AML-193 (cell line): ENCODE measurements around the gene LPP.
"Not testable (repeated sequence)": the region's sequence is repeated elsewhere in the genome, so short reads cannot be mapped to it uniquely, and the experiment has no call there.

Source experiments
- DNase-seq, 2 experiments: peaks; one replicate each; lab custom pipeline; 2025; lab: John Stamatoyannopoulos, UW

Gene LPP

DNA sequence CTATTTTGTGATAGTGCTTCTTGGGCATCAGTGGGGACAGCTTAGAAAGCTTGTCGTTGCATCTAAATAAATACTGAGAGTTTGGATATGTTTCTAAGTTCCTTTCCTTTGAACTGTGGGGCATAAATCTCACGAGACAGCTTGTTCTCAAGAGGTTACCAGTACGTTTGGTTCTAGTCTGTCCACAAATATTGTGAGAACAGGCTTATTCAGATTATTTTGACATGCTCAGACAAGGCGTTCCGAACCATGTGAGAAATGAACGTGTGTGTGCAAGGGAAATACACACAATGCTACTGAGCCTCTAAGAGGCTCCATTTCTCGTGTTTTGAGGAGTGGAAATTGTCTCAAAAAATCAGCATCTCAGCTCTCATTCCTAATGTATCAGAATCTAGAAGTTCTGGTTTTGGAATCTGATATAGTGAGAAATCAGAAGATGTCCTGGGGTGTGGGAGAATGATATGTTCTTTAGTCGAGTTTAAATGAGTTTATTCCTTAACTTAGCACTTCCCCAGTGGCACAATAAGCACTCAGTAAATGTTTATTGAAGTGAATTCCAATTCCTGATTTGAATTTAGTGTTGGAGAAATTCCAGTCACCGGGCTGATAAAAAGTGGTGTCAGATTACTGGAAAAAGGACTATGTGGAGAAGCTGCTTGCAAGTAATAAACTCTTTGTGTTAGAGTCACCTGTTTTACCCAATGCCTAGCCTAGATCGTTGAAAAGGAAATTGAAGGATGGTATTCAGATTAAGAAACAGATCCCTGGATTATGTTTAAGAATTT, 481.5 kb downstream of the LPP start:
- DNase-seq: no peak

DNA sequence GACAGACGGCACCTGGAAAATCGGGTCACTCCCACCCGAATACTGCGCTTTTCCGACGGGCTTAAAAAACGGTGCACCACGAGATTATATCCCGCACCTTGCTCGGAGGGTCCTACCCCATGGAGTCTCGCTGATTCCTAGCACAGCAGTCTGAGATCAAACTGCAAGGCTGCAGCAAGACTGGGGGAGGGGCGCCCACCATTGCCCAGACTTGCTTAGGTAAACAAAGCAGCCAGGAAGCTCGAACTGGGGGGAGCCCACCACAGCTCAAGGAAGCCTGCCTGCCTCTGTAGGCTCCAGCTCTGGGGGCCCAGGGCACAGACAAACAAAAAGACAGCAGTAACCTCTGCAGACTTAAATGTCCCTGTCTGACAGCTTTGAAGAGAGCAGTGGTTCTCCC, 482.3 kb downstream of the LPP start:
- not testable (repeated sequence) for DNase-seq

DNA sequence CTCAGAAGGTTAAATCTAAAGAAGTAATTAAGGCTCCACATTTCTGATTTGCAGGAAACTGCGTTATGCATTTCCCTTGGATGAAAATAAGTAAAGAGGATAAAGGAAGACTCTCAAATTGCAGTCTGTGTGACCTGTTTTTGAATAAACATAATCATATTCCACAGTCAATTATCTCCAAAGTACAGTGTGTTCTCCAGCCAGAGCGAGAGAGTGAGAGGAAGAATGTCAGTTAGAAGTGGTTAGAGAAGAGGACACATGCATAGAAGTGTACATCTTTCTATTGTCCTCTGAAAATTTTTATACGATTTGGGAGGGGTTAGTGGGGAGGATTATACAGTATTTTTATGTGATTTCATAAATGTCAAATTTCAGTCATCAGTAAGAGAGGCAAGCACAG, 487.1 kb downstream of the LPP start:
- no peak for DNase-seq

DNA sequence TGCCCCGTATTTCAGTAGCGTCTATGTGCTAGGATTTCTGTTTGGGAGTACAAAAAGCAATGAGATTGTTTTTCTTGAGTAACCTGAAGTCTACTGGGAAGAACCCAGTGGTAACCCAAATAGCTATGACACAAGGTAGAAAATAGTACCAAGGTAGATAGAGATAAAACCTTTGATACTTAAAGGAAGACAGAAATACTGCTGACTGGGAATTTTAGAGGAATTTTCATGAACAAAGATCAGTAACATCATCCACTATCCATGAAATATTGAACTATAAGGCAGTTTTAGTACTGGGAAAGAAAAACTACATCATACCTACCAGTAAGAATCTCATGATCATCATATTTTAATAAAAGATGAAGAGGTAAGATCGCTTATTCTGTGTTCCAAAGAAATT, 489.8 kb downstream of the LPP start:
- DNase-seq: no peak

DNA sequence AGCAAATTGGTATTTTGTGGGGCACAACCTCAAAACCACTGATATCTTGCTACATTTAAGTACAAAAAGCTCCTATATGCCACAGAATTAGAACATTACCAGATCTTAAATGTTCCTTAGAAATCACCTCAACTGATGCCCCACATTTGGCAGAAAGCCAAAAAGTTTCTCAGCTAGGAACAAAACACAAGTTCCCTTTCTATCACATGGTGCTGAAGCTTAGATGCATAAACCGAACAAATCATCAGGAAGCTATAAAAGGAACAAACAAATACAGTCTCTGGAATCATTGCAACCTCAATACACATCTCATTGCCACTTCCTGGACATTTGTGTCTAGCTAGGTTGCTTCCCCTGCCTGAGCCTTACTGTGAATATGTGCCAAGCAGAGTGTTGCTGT, 492.6 kb downstream of the LPP start:
- DNase-seq: peak in 1 of 2 experiments; percentile 14

DNA sequence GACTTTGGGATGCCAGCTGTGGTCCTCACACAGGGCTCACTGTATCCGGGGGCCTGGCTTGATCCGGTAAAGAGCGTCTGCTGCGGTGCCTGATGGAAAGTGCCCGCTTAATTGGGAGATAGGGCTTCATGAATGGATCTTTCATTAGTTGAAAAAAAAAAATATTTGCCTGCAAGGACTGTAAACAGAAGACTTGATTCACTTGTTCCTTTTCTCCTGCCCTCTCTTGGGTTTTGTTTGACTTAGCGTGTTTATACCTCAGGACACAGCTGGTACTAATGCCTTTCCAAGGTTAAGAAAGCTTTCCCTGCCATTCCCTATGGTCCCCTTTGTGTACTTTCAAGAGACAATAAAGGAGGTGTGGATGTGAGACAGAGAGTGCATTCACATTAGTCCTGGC, 493.3 kb downstream of the LPP start:
- no peak for DNase-seq

DNA sequence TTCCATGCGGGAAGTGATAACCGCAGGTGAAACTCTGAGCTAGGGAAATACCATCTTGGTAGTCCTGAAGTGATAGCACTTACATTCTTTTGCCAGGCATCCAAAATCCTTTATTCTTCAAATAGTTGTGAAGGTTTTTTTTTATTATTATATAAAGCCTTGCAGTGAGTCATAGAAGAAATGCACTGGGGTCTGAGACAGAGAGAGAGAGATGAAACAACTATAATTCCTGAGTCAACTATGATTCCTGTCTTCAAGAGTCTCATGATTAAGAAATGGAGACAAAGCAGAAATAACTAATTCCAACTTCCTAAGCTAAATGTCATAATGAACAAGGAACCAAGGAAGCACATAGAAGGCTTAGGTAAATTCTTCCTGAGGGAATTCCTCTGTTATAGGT, 495.6 kb downstream of the LPP start:
- no peak for DNase-seq

DNA sequence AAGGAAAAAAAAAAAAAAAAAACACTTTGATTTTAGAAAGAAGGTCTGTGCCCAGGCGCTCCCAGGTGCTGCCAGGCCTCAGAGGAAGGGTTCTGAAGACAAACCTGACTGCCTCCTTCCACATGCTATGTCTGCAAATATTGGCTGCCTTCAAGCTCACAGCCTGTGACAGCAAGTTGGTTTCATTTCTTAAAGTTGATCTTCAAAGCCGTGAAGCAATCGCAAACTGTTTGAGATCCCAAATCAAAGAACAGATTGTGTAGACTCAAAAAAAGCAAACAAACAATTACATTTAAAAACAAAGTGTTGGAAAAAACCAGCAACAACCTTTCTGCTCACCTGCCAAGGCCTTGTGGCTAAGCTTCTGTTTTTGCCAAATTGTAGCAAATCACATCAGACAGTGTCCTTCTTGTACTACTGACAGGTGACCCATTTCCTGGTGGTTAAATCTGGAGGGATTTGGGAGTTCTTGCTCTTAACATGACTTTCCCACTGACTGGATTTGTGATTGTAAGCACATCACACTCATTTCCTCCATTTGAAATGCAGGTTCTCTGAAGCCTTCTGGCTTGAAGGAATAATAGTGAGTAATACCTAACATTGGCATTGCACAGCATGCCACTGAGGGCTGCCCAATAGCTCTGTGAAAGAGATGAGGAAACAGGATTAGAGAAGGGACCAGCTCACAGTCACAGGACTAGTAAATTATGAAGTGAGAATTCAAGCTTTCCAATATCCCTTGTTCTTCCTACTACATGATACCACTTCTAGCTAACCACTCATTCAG, 502.4 kb downstream of the LPP start:
- peak in 1 of 2 experiments; percentile 9 for DNase-seq

DNA sequence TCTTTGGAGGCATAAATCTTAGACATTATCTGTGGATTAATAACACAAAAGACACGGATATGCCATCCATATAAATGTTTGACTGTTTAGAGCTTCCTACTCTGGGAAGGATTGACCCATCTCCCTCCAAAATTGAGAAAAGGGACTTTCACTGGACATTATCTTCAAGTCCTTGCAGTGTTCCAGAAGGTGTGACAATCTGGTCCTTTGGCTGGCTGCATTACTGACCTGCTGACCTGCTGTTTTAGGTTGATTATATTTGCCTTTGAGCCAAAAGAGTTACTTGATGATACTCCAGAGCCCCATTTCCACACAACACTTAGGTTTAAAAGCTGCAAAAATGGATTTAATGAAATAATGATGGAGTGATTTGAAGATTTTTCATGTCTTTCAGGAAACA, 504.6 kb downstream of the LPP start:
- DNase-seq: no peak

DNA sequence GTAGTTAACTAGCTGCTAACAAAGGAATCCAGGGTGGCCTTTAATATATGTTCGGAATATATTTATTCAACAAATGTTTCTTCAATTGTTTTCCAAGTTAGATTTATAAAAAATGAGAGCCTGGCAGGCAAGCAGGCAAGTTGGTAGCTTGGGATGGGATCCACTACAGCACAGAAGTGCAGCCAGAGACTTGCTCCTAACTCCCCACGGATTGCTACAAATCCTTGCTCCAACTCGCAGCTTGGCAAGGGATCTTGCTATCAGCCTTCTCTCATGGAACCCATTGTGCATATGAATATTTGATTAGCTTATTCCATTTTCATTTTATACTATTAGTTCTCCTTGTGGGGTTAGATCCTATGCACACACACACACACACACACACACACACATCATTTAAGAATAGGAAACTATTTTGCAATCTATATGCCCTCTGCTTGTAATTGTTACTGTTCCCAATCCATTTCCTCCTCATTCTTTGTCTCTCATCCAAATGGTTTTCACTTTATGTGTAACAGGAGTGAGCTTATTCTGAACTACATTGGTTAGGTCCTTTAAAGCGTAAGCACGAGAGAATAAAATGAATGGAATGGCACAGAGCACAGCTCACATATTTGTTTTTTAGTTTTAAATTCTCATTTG, 505.6 kb downstream of the LPP start:
- no peak for DNase-seq

DNA sequence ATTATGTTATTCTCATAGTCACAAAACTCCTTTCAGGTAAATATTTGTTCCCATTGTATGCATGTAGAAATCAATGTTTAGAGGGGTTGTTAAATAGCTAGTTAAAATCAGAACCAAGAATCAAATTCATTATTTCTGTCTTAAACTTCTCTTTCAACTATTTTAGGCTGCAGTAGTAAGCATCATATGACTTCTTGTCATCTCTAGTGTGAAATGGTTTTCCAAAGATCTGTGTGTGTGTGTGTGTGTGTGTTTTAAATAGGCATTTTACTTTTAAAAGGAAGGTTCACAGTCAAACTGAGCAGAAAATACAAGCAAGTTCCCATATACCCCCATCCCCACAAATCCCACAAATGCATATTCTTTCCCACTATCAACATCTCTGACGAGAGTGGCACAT, 506.5 kb downstream of the LPP start:
- DNase-seq: no peak

DNA sequence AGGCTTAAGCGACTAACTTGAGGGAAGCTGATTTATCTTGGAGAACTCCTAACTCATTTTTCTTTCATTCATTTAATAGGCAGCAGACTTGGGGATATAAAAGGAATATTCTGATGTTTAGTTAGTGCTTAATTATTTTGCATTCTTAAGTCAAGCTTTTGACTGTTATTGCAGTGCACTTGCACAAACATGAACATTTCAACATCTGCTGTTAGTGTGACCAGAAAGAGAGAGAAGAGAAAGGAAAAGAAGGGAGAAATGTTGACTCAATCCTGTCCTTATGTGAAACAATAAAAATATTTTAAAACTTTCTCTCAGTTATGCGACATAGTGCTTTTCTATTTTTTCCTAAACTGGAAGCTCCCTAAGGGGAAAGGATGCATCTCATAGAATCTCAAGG, 507.8 kb downstream of the LPP start:
- no peak for DNase-seq

DNA sequence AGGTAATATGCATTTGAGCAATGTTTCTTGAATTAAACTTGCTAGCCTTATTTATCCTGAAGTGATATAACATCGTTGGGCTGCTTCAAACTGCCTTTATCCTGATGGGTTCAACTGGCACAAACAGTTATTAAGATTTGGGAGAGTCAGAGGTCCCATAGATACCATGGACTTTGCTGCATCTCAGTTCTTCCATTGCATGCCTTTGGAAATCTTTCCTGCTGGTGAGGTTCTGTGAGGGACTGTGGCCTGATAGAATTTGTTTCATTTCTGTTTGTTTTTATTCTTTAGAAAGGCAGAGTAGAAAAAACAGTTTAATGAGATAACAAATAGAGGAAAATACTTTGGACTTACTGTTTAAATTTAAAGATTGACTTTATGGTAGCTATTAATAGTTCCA, 508.3 kb downstream of the LPP start:
- DNase-seq: no peak

DNA sequence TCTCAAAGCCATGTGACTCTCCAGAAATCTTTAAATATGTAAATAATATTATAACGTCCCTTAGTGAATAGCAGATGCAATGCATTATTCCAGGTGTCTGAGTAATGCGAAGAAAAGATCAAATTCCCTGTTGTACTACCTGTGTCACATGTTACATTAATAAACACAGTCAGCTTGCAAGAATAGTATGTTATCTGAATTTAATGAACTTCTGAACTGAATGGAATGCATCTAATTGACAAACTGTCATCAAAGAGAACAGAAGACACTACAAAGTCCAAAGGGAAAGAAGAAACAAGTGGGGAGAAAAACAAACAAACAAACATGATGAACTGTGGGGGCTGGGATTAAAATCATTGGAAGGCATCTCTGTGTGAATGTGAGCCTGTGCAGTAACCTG, 508.8 kb downstream of the LPP start:
- no peak for DNase-seq

DNA sequence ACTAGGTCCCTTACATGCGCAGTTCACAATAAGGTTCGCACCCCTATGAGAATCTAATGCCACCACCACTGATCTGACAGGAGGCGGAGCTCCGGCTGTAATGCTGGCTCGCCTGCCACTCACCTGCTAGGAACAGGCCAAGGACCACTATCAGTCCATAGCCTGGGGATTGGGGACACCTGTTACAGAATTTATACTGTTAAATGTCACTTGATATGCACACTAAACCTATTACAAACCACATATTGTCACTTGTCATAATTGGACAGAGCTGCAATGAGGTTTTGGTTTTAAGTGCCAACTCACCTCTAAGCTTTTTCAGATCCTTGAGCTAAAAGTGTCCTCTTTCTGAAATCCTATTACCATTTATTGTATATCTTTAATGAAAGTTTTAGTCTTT, 509.9 kb downstream of the LPP start:
- DNase-seq: no peak

DNA sequence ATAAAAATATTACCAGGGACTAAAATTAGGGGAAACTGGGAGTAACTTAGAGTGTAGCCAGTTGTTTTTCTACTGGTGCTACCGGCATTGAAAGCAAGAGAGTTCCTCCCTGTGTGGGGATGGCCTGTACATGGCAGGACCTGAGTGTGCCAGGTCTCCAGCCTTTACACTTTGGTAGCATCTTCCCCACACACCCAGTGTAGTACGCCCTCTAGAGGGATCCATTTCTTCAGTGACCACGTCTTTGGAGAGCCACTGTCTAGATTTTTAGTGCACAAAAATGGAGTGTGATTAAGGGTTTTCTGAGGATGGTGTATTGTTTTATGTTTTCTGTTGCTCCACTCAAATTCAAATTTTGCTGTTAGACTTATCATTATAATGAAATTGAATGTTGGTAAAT, 510.8 kb downstream of the LPP start:
- peak; percentile 39 for DNase-seq

DNA sequence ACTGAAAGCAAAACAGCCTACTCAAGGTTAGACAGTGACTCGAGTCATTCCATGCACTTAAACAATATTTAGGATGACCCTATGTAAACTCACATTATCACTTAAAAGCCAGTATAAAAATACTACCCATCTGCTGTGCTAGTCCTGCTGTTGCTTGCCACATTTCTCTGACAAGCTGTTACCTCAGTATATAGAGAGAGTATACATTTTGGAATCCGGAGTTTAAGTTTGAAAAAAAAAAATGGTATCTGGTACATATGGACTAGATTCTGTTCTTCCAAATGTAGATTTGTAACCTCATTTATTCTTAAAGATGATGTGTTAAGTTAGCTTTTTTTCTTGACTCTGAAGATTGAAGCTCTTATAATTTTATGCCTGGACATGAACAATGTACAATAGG, 514.0 kb downstream of the LPP start:
- no peak for DNase-seq

DNA sequence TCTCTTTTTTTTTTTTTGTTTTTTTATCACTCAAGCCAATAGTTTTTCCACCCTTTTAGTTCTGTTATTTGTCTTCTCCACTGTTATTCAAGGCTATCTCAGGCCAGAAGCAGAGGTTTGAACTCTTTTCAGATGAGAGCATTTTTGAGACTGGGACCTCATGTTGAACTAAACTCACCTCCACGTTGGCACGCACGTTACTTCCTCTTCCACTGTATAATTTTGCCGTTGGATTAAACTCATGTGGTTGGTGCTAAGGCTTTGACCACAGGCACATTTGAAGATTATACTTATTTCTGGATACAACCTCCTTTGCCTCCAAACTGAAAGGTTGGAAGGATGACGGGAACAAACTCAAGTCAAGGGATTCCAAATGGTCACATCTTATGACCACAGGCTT, 516.5 kb downstream of the LPP start:
- DNase-seq: no peak

DNA sequence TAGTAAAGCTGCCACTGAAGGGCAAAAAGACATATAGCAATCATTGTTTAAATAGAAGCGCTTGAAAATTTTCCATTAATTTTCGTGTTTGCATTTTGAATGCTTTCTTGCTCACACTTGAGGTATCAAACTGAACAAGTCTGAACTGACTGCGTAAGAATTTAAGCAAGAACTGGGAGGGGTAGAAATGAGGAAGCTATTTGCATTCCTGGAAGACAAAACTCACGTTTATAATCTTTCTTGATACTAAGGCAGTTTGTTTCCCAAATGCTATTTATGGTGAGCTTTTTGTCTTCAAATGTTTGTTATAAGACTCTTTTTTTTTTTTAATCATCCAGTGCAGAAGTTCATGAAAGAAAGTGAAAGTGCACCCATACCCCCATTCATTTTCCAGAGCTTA, 518.0 kb downstream of the LPP start:
- DNase-seq: peak; percentile 48 to 49

DNA sequence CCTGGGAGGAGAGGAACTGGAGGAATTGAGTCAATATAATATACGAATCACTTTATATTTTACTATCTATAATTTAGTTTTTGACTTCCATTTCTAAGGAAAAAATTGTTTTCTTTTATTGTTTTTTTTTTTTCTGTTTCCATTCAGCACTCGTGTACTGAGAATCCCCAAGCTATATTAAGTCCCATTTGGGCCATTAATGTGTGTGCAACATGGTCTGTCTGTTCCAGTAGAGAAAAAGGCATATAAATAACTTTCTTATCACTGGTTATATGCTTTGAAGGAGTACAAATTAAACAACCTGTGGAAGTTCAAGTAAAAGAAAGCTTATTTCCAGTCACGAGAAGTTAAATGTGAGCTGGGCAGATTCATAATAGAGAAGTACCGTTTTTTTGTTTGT, 518.9 kb downstream of the LPP start:
- DNase-seq: no peak

DNA sequence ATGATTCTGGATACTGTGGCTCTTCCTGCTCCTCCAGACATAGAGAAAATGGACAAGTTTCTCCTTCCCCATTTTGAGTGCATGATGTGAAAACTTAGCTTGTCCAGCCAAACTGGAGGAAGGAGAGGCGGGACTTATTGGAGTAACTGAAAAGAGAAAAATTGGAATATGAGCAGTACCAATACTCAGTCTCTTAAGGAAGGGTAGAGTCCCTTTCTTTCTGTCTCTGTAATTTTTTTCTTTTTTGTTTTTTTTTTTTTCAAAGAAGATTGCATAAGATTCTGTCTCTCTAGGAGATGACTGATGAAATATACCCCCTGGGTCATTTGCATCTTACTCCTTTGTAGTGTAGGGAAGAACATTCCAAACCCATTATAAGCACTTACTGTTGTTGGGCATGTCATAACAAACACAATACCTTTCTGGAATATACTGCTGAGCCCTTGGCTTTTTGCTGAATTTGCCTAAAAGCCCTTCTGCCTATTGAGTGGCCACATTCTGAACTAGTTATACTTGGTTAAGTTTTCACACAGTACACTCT, 519.8 kb downstream of the LPP start:
- DNase-seq: peak; percentile 55 to 71

DNA sequence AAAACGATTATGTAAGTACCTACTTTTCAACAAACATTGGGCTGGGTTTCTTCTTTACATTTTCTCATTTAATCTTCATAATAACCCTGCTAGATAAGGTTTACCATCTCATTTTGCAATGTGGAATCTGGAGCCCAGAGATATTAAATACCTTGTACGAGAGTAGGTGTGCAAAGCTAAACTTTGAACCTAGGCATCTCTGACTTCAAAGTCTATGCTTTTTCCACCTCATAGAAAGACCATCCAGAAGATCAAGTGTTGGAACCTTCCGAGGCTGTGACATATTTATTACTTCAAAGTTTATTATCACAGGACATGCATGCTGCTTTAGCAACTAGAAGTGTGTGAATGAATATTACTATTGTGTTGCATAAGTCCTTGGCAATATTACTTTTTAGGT, 520.6 kb downstream of the LPP start:
- DNase-seq: no peak

DNA sequence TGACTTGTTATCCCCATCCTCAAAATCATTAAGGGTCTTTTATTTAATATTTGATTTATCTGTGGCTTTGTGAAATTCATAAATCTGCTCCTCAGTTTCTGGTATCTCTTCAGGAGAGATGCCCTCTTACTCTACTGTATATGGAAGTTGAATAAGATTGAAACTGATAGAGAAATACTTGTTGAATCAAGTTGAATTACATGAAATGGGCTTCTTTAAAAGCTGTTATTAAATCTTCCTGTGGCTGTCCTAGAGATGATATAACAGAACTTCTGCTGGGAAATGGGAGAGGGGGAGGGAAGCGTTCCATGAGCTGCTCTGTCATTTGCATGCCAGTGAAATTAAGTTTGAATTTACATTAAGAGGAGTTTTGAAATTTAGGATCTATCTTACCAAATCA, 523.4 kb downstream of the LPP start:
- no peak for DNase-seq
